GM12878 (cell line): ENCODE measurements around the gene TNK1. TPM values are rescaled to one million over a fixed set of nuclear protein-coding genes. Genes with fewer than 3 reads are reported as not detected.
"Not testable (repeated sequence)": the region's sequence is repeated elsewhere in the genome, so short reads cannot be mapped to it uniquely, and the experiment has no call there.

Source experiments
- ATAC-seq: fragments of 200-7000 bp; cut with Tn5 transposase; 3 replicates; pipeline ENCODE4 v1.9.1; 2020; ENCODE audit warnings: mild to moderate bottlenecking, moderate library complexity
- BruUV-seq: library from RNA; stranded (reverse); fragments of 400-500 nt; replicated peaks from 2 replicates; lab custom pipeline; 2021; lab: Mats Ljungman, UMichigan
- CTCF ChIA-PET: fragments of 300-600 bp; sonication (Branson Sonifier 250); formaldehyde crosslinking; extraction: SDS; loops from one replicate; lab custom pipeline; 2021; ENCODE audit warnings: inconsistent platforms; lab: Yijun Ruan, JAX
- POLR2A ChIA-PET: fragments of 350-600 bp; formaldehyde crosslinking; extraction: SDS; loops from one replicate; lab custom pipeline; 2021; ENCODE audit warnings: inconsistent platforms; lab: Charles Lee
- RAD21 ChIA-PET: fragments of 300-600 bp; sonication (Branson Sonifier 250); formaldehyde crosslinking; loops from one replicate; lab custom pipeline; 2023; ENCODE audit warnings: antibody characterized with exemption; ENCODE audit not compliant: unreplicated experiment; lab: Charles Lee
- SMC1A ChIA-PET: fragments of 300-600 bp; sonication (Branson Sonifier 250); formaldehyde crosslinking; loops from one replicate; lab custom pipeline; 2023; ENCODE audit not compliant: unreplicated experiment, uncharacterized antibody; lab: Charles Lee
- DNase-seq: peaks from one replicate; pipeline ENCODE4 v3.0.0-alpha.2; 2011; ENCODE audit warnings: low read depth, low spot score
- FAIRE-seq: peaks from 3 replicates; lab custom pipeline; 2011; peaks lifted over from hg19 to GRCh38; lab: Jason Lieb, UNC
- H2AFZ ChIP-seq: 2 replicates; pipeline ENCODE4 v1.6.0; 2011; ENCODE audit warnings: low read depth, low read length, control low read depth; ENCODE audit not compliant: control insufficient read depth
- H3K27ac ChIP-seq: 2 replicates; pipeline ENCODE4 v1.5.1; 2011; ENCODE audit warnings: control low read depth; ENCODE audit not compliant: control insufficient read depth, insufficient read depth
- H3K27me3 ChIP-seq, 2 experiments: replicated peaks in 1 of 2; 2 replicates each; pipeline versions ENCODE4 v1.6.0 to v1.6.1; 2011; ENCODE audit warnings: low read length in 1 of 2; ENCODE audit not compliant: control insufficient read depth in 2 of 2, insufficient read depth in 2 of 2
- H3K36me3 ChIP-seq, 2 experiments: 2 replicates each; pipeline ENCODE4 v1.5.1; 2011; ENCODE audit warnings: low read length in 1 of 2; ENCODE audit not compliant: control insufficient read depth in 2 of 2, insufficient read depth in 2 of 2
- H3K4me1 ChIP-seq: 2 replicates; pipeline ENCODE4 v1.6.1; 2011; ENCODE audit warnings: mild to moderate bottlenecking, low read length, moderate library complexity, mixed read lengths; ENCODE audit not compliant: control insufficient read depth, insufficient read depth
- H3K4me2 ChIP-seq: 2 replicates; pipeline ENCODE4 v1.6.0; 2011; ENCODE audit warnings: control low read depth; ENCODE audit not compliant: control insufficient read depth, insufficient read depth
- H3K4me3 ChIP-seq: fragments of 200-600 bp; sonication (generic); 2 replicates; pipeline ENCODE4 v1.5.1; 2016
- H3K79me2 ChIP-seq: 2 replicates; pipeline ENCODE4 v1.6.0; 2011; ENCODE audit warnings: low read length; ENCODE audit not compliant: control insufficient read depth, insufficient read depth
- H3K9ac ChIP-seq: 2 replicates; pipeline ENCODE4 v1.8.0; 2011; ENCODE audit warnings: low read length, control low read depth, mixed read lengths; ENCODE audit not compliant: control insufficient read depth, insufficient read depth
- H3K9me3 ChIP-seq: replicated peaks from 3 replicates; pipeline ENCODE4 v1.5.1; 2011; ENCODE audit warnings: mild to moderate bottlenecking, low read length; ENCODE audit not compliant: control insufficient read depth, insufficient read depth
- H4K20me1 ChIP-seq: 2 replicates; pipeline ENCODE4 v1.6.0; 2011; ENCODE audit not compliant: control insufficient read depth, insufficient read depth
- ATF3 ChIP-seq: IDR thresholded peaks from 2 replicates; pipeline ENCODE4 v1.6.1; 2011; ENCODE audit warnings: low read depth, mild to moderate bottlenecking, low read length, moderate library complexity, borderline replicate concordance; ENCODE audit errors: extremely low read depth
- BACH1 ChIP-seq: fragments of 450-650 bp; IDR thresholded peaks from 2 replicates; pipeline ENCODE4 v1.6.1; 2017; ENCODE audit warnings: mild to moderate bottlenecking, borderline replicate concordance
- CHD4 ChIP-seq: fragments of 200-600 bp; sonication (generic); IDR thresholded peaks from 2 replicates; pipeline ENCODE4 v1.6.1; 2016; ENCODE audit warnings: mild to moderate bottlenecking
- HCFC1 ChIP-seq: fragments of 150-350 bp; IDR thresholded peaks from 2 replicates; pipeline ENCODE4 v1.6.1; 2014; ENCODE audit warnings: low read length
- HDGF ChIP-seq: fragments of 450-650 bp; IDR thresholded peaks from 2 replicates; pipeline ENCODE4 v1.6.1; 2016; ENCODE audit warnings: antibody characterized with exemption
- IRF4 ChIP-seq: IDR thresholded peaks from 2 replicates; pipeline ENCODE4 v1.6.1; 2011; ENCODE audit warnings: low read depth, low read length
- KDM1A ChIP-seq: fragments of 200-600 bp; sonication (generic); IDR thresholded peaks from 2 replicates; pipeline ENCODE4 v1.6.1; 2016; ENCODE audit warnings: borderline replicate concordance
- LARP7 ChIP-seq: fragments of 450-650 bp; IDR thresholded peaks from 2 replicates; pipeline ENCODE4 v1.6.1; 2017; ENCODE audit warnings: mild to moderate bottlenecking
- MAX ChIP-seq: IDR thresholded peaks from 2 replicates; pipeline ENCODE4 v1.6.1; 2012; ENCODE audit warnings: low read depth, low read length, improper control_type of control experiment
- MTA2 ChIP-seq: fragments of 450-650 bp; IDR thresholded peaks from 2 replicates; pipeline ENCODE4 v1.6.1; 2016; ENCODE audit warnings: low read depth, mild to moderate bottlenecking, moderate library complexity
- TARDBP ChIP-seq: IDR thresholded peaks from 2 replicates; pipeline ENCODE4 v1.6.1; 2016; ENCODE audit warnings: borderline replicate concordance
- ZNF384 ChIP-seq: IDR thresholded peaks from 2 replicates; pipeline ENCODE4 v1.6.1; 2012; ENCODE audit warnings: low read depth, mild to moderate bottlenecking, low read length, improper control_type of control experiment, borderline replicate concordance
- ZSCAN29 ChIP-seq: fragments of 450-650 bp; IDR thresholded peaks from 2 replicates; pipeline ENCODE4 v1.6.1; 2017; ENCODE audit warnings: mild to moderate bottlenecking, moderate library complexity
- WGBS: methylation state at CpG from one replicate; pipeline ENCODE4 v1.1.6; 2016; ENCODE audit warnings: low lambda C conversion rate; ENCODE audit not compliant: insufficient replicate concordance, insufficient coverage; ENCODE audit errors: missing lambda C conversion rate; 5-methylcytosine and 5-hydroxymethylcytosine counted together
- in situ Hi-C: fragments of 300-500 bp; cut with MboI; formaldehyde crosslinking; loops from 9 replicates; pipeline ENCODE4 v1.14.3; 2018; ENCODE audit warnings: mixed read lengths
- intact Hi-C: fragments of 100-400 bp; cut with micrococcal nuclease; formaldehyde crosslinking; loops from one replicate; pipeline ENCODE4 v1.14.2; 2022; ENCODE audit not compliant: unreplicated experiment
- polyA plus RNA-seq, 11 experiments: library from polyadenylated mRNA; depleted of rRNA in 4 of 11; unstranded in 6 of 11; stranded (reverse) in 5 of 11; fragments of >200 nt; fragmentation: Nextera tagmentation in 4 of 11; fragmentation: Illumina TruSeq in 1 of 11; extraction: Ambion mirVana in 4 of 11; extraction: Trizol in 1 of 11; gene quantifications; 1 replicate in 1 of 11; 2 replicates in 10 of 11; pipeline versions ENCODE4 v1.2.1 to v1.2.3, GENCODE V29; 2011 to 2016; ENCODE audit warnings: inconsistent platforms in 2 of 11, missing spikeins in 2 of 11, low read depth in 1 of 11
- total RNA-seq, 4 experiments: library from RNA; depleted of rRNA in 3 of 4; stranded (reverse); fragments of >200 nt in 3 of 4; fragmentation: Illumina TruSeq in 1 of 4; extraction: Trizol in 1 of 4; gene quantifications; 2 replicates each; pipeline versions ENCODE4 v1.2.1 to v1.2.3, GENCODE V29; 2013 to 2021

TNK1 gene
- total and polyA plus RNA-seq, 10 of the 15 experiments (the other 5 are each of a cell fraction or from before 2014, with no cell fraction given), result 0.06 to 2.5 (median 0.70) TPM

GRCh38 chr17:7367918-7368598 lies 12.8 kb upstream of the TNK1 start:
- ATAC-seq, result no peak
- in situ Hi-C loops (no loop called here), intact Hi-C loops (no loop called here)
- TF ChIP-seq KDM1A (no peak), TARDBP (no peak), MTA2 (no peak), ZSCAN29 (no peak), BACH1 (no peak), LARP7 (no peak), IRF4 (no peak), ZNF384 (no peak), CHD4 (no peak), MAX (no peak), HDGF (no peak), ATF3 (no peak), HCFC1 (no peak)
- Histone ChIP-seq H3K9ac (no peak overlapping the region), H3K9me3 (no peaks in the 10 kb centered on the region), H3K4me1 (no peaks in the 10 kb centered on the region), H3K27me3 (no peaks in the 10 kb centered on the region), H3K79me2 (no peaks in the 10 kb centered on the region), H2AFZ (no peak overlapping the region), H3K27ac (no peak overlapping the region), H3K4me2 (no peak overlapping the region), H3K36me3 (no peaks in the 10 kb centered on the region), H3K4me3 (no peak overlapping the region), H4K20me1 (no peaks in the 10 kb centered on the region)
- ChIA-PET POLR2A (no interaction called here), RAD21 (interaction anchor here (0.6 kb wide), 1 partner anchor 141 kb away, joined by 3 read pairs; no protein-coding TSS in a partner anchor), SMC1A (no interaction called here), CTCF (interaction anchor here (1.1 to 1.6 kb wide), 2 partner anchors 12 to 13 kb away, joined by 5 to 6 read pairs; partner anchors contain the start of gene TMEM95)
- no peak for FAIRE-seq
- 51% methylated on average over 12 of the region's 13 CpGs for WGBS
- no peak for DNase-seq
- no TSS peak for BruUV-seq

GRCh38 chr17:7368599-7368994 lies 12.3 kb upstream of the TNK1 start:
- H3K4me1 ChIP-seq, POLR2A ChIA-PET, H3K4me3 ChIP-seq, H3K36me3 ChIP-seq, H3K9ac ChIP-seq, in situ Hi-C loops, intact Hi-C loops, DNase-seq, H3K27me3 ChIP-seq, SMC1A ChIA-PET, RAD21 ChIA-PET, H3K27ac ChIP-seq, H2AFZ ChIP-seq, H3K9me3 ChIP-seq, H4K20me1 ChIP-seq, H3K79me2 ChIP-seq, ATAC-seq, H3K4me2 ChIP-seq, BruUV-seq, FAIRE-seq: not testable (repeated sequence)
- CTCF ChIA-PET, result interaction anchor here (1.1 to 1.6 kb wide), 2 partner anchors 13 to 14 kb away, joined by 5 to 6 read pairs; partner anchors contain the start of gene TMEM95
- 60% methylated on average over 5 of the region's 5 CpGs for WGBS
